Breast epithelium (tissue), 4 donors: Measurements from ENCODE around the gene GLRX. TPM values are rescaled to one million over a fixed set of nuclear protein-coding genes. Genes with fewer than 3 reads are reported as not detected.
A peak's percentile ranks its signal among the peaks of the same experiment; 100 is the strongest.
"Not testable (repeated sequence)": the region's sequence is repeated elsewhere in the genome, so short reads cannot be mapped to it uniquely, and the experiment has no call there.

Experiments used
- DNase-seq, 2 donors: peaks; one replicate each; pipeline ENCODE4 v3.0.0-alpha.2; 2019; ENCODE audit warnings: low spot score in 2 of 2
- H3K27ac ChIP-seq, 2 donors: fragments of 200-600 bp; sonication (generic) in 1 of 2; one replicate each; pipeline ENCODE4 v1.5.1; 2016 to 2019; ENCODE audit warnings: mild to moderate bottlenecking in 1 of 2
- H3K27me3 ChIP-seq, 2 donors: fragments of 200-600 bp; sonication (generic) in 1 of 2; one replicate each; pipeline versions ENCODE4 v1.5.1 to v1.6.0; 2017 to 2019; ENCODE audit warnings: control low read depth in 1 of 2, mild to moderate bottlenecking in 1 of 2
- H3K36me3 ChIP-seq: fragments of 200-600 bp; one replicate; pipeline ENCODE4 v1.5.1; 2019
- H3K4me1 ChIP-seq, 2 donors: fragments of 200-600 bp; sonication (generic); one replicate each; pipeline ENCODE4 v1.5.1; 2016 to 2019; ENCODE audit warnings: control low read depth in 1 of 2
- H3K4me3 ChIP-seq, 3 donors: fragments of 200-600 bp; sonication (generic); 1 replicate in 2 of 3; 2 replicates in 1 of 3; pipeline ENCODE4 v1.5.1; 2016 to 2019; ENCODE audit warnings: mild to moderate bottlenecking in 3 of 3, moderate library complexity in 2 of 3
- H3K9me3 ChIP-seq, 2 donors: fragments of 200-600 bp; sonication (generic) in 1 of 2; one replicate each; pipeline ENCODE4 v1.5.1; 2016 to 2019; ENCODE audit warnings: control low read depth in 1 of 2
- POLR2A ChIP-seq: fragments of 450-650 bp; IDR thresholded peaks from one replicate; pipeline ENCODE4 v1.6.1; 2016; ENCODE audit warnings: antibody characterized with exemption, mild to moderate bottlenecking, moderate library complexity
- POLR2AphosphoS5 ChIP-seq, 3 donors: sonication (generic); formaldehyde crosslinking; IDR thresholded peaks; one replicate each; pipeline ENCODE4 v1.6.1; 2017; ENCODE audit warnings: antibody characterized with exemption in 3 of 3
- intact Hi-C: fragments of 100-400 bp; cut with DNase I; formaldehyde crosslinking; loops from one replicate; pipeline ENCODE4 v1.15.1; 2023; ENCODE audit warnings: low total_unique reads
- total RNA-seq, 3 donors: library from RNA; depleted of rRNA; stranded (reverse); fragments of >200 nt; gene quantifications; one replicate each; pipeline ENCODE4 v1.1.0, GENCODE V29; 2016
- TF ChIP-seq, protein P1 (sequence below), 3 donors: fragments of 450-650 bp; IDR thresholded peaks; one replicate each; pipeline ENCODE4 v1.5.1; 2016 to 2017; ENCODE audit warnings: antibody characterized with exemption in 3 of 3, mild to moderate bottlenecking in 3 of 3, moderate library complexity in 3 of 3

GLRX gene
- total RNA-seq, 3 donors from 2014 or later, result 42.1 to 106 (median 72.8) TPM

DNA sequence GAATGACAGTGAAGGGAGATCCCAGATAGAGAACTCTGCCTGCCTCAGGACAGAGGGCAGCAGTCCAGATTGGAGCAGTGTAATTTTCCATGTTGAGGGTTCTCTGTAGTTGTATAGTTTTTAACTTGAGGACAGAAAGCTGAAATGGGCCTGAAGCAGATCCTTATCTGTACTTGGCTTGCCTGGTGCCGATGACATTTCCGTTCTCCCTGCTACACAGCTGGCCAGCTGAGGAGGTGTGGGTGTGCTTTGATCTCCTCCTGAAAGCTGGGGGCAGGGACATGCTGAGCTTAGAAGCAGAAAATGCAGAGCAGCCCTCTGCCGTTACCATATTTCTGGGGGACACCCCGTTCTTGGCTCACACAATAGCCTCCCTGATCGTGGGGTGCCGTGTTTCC lies 10.5 kb downstream of the GLRX start:
- no peak for DNase-seq
- Histone ChIP-seq H3K9me3 (no peaks in the 10 kb centered on the region), H3K27me3 (no peaks in the 10 kb centered on the region), H3K4me3 (no peak overlapping the region), H3K27ac (peak overlapping the region; percentile 37 to 69), H3K4me1 (peaks cover 0 to 5% of the 10 kb centered on the region in 2 donors), H3K36me3 (no peaks in the 10 kb centered on the region)
- intact Hi-C loops, result no loop called here
- TF ChIP-seq POLR2A (no peak), POLR2AphosphoS5 (IDR thresholded peaks at IDR 0.05) (peak in 1 of 3 donors; percentile 20)

DNA sequence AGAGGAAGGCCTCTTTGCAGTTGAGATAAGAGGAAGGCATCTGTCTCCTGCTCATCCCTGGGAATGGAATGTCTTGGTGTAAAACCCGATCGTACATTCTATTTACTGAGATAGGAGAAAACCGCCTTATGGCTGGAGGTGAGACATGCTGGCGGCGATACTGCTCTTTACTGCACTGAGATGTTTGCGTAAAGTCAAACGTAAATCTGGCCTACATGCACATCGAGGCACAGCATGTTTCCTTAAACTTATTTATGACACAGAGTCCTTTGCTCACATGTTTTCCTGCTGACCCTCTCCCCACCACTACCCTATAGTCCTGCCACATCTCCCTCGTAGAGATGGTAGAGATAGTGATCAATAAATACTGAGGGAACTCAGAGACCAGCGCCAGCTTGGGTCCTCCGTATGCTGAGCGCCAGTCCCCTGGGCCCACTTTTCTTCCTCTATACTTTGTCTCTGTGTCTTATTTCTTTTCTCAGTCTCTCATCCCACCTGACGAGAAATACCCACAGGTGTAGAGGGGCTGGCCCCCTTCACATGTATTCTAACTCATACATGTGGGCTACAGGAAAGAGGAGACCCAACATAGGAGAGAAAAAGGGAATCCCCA lies 11.0 kb downstream of the GLRX start:
- H3K9me3 ChIP-seq, H3K36me3 ChIP-seq, H3K4me3 ChIP-seq, H3K4me1 ChIP-seq, DNase-seq, H3K27me3 ChIP-seq, intact Hi-C loops: not testable (repeated sequence)
- H3K27ac ChIP-seq, result peak overlapping the region; percentile 37 to 69

DNA sequence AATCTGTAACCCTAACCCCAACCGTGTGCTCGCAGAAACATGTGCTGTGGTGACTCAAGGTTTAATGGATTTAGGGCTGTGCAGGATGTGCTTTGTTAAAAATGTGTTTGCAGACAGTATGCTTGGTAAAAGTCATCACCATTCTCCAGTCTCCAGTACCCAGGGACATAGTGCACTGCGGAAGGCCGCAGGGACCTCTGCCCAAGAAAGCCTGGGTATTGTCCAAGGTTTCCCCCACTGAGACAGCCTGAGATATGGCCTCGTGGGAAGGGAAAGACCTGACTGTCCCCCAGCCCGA lies 11.5 kb downstream of the GLRX start:
- H3K4me3 ChIP-seq, H3K4me1 ChIP-seq, H3K36me3 ChIP-seq, DNase-seq, H3K9me3 ChIP-seq, H3K27me3 ChIP-seq, intact Hi-C loops: not testable (repeated sequence)
- peak overlapping the region in 1 of 2 donors; percentile 26 for H3K27ac ChIP-seq

DNA sequence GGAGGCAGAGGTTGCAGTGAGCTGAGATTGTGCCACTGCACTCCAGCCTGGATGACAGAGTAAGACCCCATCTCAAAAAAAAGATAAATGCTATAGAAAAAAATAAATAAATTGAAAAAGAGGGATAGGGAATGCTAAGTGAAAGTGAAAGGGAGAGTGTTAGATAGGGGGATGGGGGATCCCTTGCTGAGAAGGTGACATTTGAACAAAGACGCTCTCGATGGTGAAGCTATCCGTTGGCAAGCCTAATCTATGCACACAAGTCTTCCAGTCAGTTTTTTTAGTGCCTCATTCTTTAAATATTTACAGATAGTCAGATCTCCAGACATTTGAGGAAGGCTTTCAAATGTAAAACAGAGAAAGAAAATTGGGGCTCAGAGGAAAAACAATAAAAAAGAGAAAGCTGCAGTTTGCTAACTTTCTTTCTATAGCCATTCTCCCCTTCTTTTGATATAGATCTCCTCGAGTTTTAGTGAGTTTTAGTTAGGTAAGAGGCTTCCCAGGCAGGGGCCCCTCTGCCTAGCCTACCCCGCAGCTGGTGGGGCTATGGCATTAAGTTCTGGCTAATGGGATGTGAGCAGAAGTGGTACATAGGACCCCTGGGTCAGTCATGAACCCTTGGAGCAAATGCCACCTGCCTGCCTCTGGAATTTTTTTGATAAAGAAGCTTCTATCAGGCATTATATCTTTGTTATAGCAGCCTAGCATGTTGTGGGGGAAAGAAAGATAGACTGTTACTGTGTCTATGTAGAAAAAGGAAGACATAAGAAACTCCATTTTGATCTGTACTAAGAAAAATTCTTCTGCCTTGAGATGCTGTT lies 12.0 kb downstream of the GLRX start:
- Histone ChIP-seq H3K4me1 (peaks cover 0 to 5% of the 10 kb centered on the region in 2 donors), H3K27ac (peak overlapping the region; percentile 56 to 78)
- no peak for DNase-seq

DNA sequence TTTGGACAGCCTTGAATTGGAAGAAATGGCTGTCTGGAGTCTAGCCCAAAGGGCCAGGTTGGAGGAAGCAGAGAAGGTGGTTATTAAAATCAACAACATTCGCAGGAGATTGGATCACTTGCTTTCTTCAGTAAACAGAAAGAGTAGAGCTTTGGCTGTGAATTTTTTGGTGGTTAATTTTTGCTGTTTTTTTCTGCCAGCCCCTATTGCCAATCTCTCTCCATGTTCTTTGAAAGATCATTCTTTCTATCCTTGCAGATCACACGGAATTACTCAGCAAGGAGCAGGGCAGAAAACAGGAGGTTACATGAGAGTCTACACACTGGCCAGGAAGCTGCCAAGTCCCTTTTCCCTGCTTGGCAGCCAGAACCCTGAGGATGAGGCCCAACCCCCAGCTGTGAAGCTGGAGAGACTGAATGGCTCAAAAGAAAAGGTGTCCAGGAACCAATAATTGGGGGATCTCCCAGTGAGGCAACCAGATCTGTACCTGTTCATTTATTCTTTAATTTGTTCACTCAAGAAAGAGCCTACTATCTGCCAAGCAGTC lies 13.0 kb downstream of the GLRX start:
- H3K4me3 ChIP-seq, result no peak overlapping the region
- peaks cover 0 to 5% of the 10 kb centered on the region in 2 donors for H3K4me1 ChIP-seq
- H3K36me3 ChIP-seq, result no peaks in the 10 kb centered on the region
- H3K9me3 ChIP-seq, result no peaks in the 10 kb centered on the region
- peak overlapping the region; percentile 56 to 78 for H3K27ac ChIP-seq
- TF ChIP-seq, protein P1, sequence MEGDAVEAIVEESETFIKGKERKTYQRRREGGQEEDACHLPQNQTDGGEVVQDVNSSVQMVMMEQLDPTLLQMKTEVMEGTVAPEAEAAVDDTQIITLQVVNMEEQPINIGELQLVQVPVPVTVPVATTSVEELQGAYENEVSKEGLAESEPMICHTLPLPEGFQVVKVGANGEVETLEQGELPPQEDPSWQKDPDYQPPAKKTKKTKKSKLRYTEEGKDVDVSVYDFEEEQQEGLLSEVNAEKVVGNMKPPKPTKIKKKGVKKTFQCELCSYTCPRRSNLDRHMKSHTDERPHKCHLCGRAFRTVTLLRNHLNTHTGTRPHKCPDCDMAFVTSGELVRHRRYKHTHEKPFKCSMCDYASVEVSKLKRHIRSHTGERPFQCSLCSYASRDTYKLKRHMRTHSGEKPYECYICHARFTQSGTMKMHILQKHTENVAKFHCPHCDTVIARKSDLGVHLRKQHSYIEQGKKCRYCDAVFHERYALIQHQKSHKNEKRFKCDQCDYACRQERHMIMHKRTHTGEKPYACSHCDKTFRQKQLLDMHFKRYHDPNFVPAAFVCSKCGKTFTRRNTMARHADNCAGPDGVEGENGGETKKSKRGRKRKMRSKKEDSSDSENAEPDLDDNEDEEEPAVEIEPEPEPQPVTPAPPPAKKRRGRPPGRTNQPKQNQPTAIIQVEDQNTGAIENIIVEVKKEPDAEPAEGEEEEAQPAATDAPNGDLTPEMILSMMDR (IDR thresholded peaks at IDR 0.05), result no peak
- no peak for TF ChIP-seq POLR2AphosphoS5 (IDR thresholded peaks at IDR 0.05)
- no peak for TF ChIP-seq POLR2A
- intact Hi-C loops, result no loop called here
- DNase-seq, result no peak
- H3K27me3 ChIP-seq, result no peaks in the 10 kb centered on the region

More for the DNA sequence above, 12.0 kb downstream of the GLRX start:
- intact Hi-C loops, result no loop called here
- Histone ChIP-seq H3K9me3 (no peaks in the 10 kb centered on the region), H3K4me3 (no peak overlapping the region), H3K36me3 (no peaks in the 10 kb centered on the region), H3K27me3 (no peaks in the 10 kb centered on the region)
- no peak for TF ChIP-seq POLR2AphosphoS5 (IDR thresholded peaks at IDR 0.05)
- TF ChIP-seq, protein P1 (IDR thresholded peaks at IDR 0.05), result no peak
- TF ChIP-seq POLR2A, result no peak

DNA sequence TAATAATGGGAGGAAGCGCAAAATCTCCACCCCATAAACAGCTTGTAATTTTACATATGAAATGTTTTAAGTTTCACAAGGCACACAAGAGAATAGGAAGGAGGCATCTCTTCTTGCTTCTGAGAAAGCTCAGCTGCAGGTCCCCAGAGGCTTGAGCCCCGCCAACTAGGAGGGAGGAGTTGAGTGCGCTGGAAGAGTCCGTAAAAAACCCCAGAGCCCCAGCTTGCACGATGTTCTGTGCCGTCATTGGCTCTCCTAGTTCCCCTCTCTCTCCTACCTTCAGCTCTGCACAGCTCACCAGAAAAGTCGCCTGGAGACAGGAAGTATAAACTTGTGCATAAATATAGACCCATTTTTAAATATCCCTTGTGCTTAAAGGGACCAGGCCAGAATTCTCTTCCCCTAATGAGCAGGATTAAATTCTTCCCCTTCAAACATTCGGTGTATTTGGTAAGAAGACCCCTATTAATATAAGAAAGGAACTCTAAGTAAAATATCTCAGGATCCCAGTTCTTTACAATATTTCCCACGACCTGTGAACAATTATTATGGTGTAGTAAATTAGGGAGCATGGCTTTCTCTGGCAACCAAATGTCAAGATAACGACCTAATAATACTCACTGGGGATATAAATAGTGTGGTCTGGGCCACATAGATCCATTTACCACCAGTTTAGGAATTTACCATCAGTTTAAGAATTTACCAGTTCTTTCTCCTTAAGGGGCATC lies 13.7 kb downstream of the GLRX start:
- Histone ChIP-seq H3K4me1 (peaks cover 0 to 5% of the 10 kb centered on the region in 2 donors), H3K36me3 (no peaks in the 10 kb centered on the region), H3K27me3 (no peaks in the 10 kb centered on the region), H3K9me3 (no peaks in the 10 kb centered on the region), H3K4me3 (peak overlapping the region in 1 of 3 donors; percentile 4), H3K27ac (peak overlapping the region; percentile 56 to 78)
- TF ChIP-seq, protein P1 (IDR thresholded peaks at IDR 0.05), result no peak
- TF ChIP-seq POLR2A (no peak), POLR2AphosphoS5 (IDR thresholded peaks at IDR 0.05) (no peak)
- DNase-seq, result peak in 1 of 2 donors; percentile 43
- intact Hi-C loops, result no loop called here
